Smooth muscle cell (in vitro differentiated cells): Measurements from ENCODE around the gene CTXN1. TPM values are rescaled to one million over a fixed set of nuclear protein-coding genes. Genes with fewer than 3 reads are reported as not detected.

Experiments
- DNase-seq: peaks from one replicate; lab custom pipeline; 2025; ENCODE audit not compliant: unreplicated experiment; lab: John Stamatoyannopoulos, UW
- H2AFZ ChIP-seq: fragments of 200-600 bp; sonication (generic); 2 replicates; pipeline ENCODE4 v1.6.0; 2016; ENCODE audit warnings: antibody characterized with exemption, low read depth, mild to moderate bottlenecking
- H3F3A ChIP-seq: fragments of 200-600 bp; sonication (generic); 2 replicates; pipeline ENCODE4 v1.6.0; 2017; ENCODE audit warnings: antibody characterized with exemption, low read depth
- H3K27ac ChIP-seq: fragments of 200-600 bp; sonication (generic); 2 replicates; pipeline ENCODE4 v1.5.1; 2016; ENCODE audit warnings: low read depth, mild to moderate bottlenecking
- H3K27me3 ChIP-seq: fragments of 200-600 bp; sonication (generic); 2 replicates; pipeline ENCODE4 v1.6.1; 2016; ENCODE audit warnings: low read depth, mild to moderate bottlenecking
- H3K36me3 ChIP-seq: fragments of 200-600 bp; sonication (generic); 2 replicates; pipeline ENCODE4 v1.5.1; 2016; ENCODE audit warnings: low read depth
- H3K4me1 ChIP-seq: fragments of 200-600 bp; sonication (generic); 2 replicates; pipeline ENCODE4 v1.5.1; 2016; ENCODE audit warnings: low read depth
- H3K4me2 ChIP-seq: fragments of 200-600 bp; sonication (generic); 2 replicates; pipeline ENCODE4 v1.6.0; 2016; ENCODE audit warnings: mild to moderate bottlenecking
- H3K4me3 ChIP-seq: fragments of 200-600 bp; sonication (generic); 2 replicates; pipeline ENCODE4 v1.5.1; 2016; ENCODE audit warnings: mild to moderate bottlenecking
- H3K79me2 ChIP-seq: fragments of 200-600 bp; sonication (generic); 2 replicates; pipeline ENCODE4 v1.6.0; 2016; ENCODE audit warnings: low read depth, mild to moderate bottlenecking
- H3K9ac ChIP-seq: fragments of 200-600 bp; sonication (generic); 2 replicates; pipeline ENCODE4 v1.6.0; 2016; ENCODE audit warnings: low read depth
- H3K9me3 ChIP-seq: fragments of 200-600 bp; sonication (generic); replicated peaks from 2 replicates; pipeline ENCODE4 v1.5.1; 2016; ENCODE audit warnings: low read depth
- H4K20me1 ChIP-seq: fragments of 200-600 bp; sonication (generic); 2 replicates; pipeline ENCODE4 v1.6.0; 2016; ENCODE audit warnings: low read depth
- CTCF ChIP-seq: fragments of 200-600 bp; sonication (generic); IDR thresholded peaks from 2 replicates; pipeline ENCODE4 v1.5.1; 2017; ENCODE audit warnings: borderline replicate concordance, mild to moderate bottlenecking, antibody characterized with exemption; ENCODE audit not compliant: insufficient read depth, poor library complexity, severe bottlenecking
- WGBS: methylation state at CpG from one replicate; pipeline ENCODE4 v1.1.7; 2016; ENCODE audit warnings: low lambda C conversion rate; 5-methylcytosine and 5-hydroxymethylcytosine counted together
- polyA plus RNA-seq: library from polyadenylated mRNA; unstranded; fragments of >200 nt; fragmentation: Nextera tagmentation; extraction: Ambion mirVana; gene quantifications from 2 replicates; pipeline ENCODE4 v1.2.1, GENCODE V29; 2016
- total RNA-seq: library from RNA; depleted of rRNA; stranded (reverse); fragments of >200 nt; gene quantifications from 2 replicates; pipeline ENCODE4 v1.2.3, GENCODE V29; 2014

The CTXN1 gene
- total and polyA plus RNA-seq, 2 experiments from 2014 or later, result 4.8 to 25.4 TPM

- peak overlapping the region; percentile 93 for H3K9ac ChIP-seq
- peak overlapping the region; percentile 68 for H3K4me3 ChIP-seq
- H3K36me3 ChIP-seq, result no peaks in the 10 kb centered on the region
- H3K27ac ChIP-seq, result peak overlapping the region; percentile 71
- no peaks in the 10 kb centered on the region for H4K20me1 ChIP-seq
- no peaks in the 10 kb centered on the region for H3F3A ChIP-seq
- DNase-seq, result no peak
- peak overlapping the region; percentile 92 for H3K4me2 ChIP-seq
- 71% methylated on average over 8 of the region's 8 CpGs for WGBS
- no peaks in the 10 kb centered on the region for H3K79me2 ChIP-seq
- peak overlapping the region; percentile 86 for H2AFZ ChIP-seq
- no peak for TF ChIP-seq CTCF
- no peaks in the 10 kb centered on the region for H3K9me3 ChIP-seq
- H3K4me1 ChIP-seq, result no peaks in the 10 kb centered on the region
- no peaks in the 10 kb centered on the region for H3K27me3 ChIP-seq
Observed at GRCh38 chr19:7888826-7889217, 37.1 kb downstream of the CTXN1 start.

DNA sequence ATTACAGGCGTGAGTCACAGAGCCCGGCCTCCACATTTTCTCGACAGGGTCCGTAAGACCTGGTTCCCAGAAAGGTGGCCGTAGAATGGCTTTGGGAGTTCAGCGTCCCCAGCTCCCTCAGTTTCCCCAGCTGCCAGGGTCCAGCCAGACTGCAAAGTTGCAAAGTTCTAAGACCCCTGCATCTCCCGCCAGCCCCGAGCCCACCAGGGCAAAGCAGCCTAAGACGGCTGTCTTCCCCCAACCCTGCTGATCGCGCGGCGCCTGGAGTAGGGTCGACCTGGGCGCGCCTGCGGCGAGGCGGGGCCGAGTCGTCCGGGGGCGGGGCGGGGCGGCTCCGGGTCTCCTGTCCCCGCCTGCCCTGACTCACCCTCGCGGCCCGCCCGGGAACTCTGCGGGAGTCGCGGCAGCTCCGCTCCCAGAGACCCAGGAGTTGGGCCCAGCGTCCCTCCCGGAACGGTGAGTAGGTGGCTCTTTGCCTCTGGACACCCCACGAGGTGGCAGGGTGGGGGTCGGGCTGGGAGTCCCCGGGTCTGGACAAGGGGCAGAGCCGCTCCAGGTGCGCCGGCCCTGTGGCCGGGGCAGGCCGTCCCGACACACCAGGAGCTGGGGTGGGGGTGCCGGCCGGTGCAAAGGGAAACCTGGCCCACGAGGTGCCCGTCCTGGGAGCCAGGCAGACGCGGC, 37.6 kb downstream of the CTXN1 start, which contains the start of gene LRRC8E:
TSS of gene LRRC8E (plus strand) at position 366 of the 681 bp plus-strand sequence. CDS start 7,094 bp downstream, outside the sequence.
- Histone ChIP-seq H3K9me3 (no peaks in the 10 kb centered on the region), H3K4me3 (peak within 1 kb of the TSS; percentile 68), H4K20me1 (no peaks in the 10 kb centered on the region), H3K27ac (peak within 1 kb of the TSS; percentile 71), H3K4me1 (no peaks in the 10 kb centered on the region), H3F3A (no peaks in the 10 kb centered on the region), H3K36me3 (no peaks in the 10 kb centered on the region), H3K9ac (peak within 1 kb of the TSS; percentile 93), H3K79me2 (no peaks in the 10 kb centered on the region), H2AFZ (peak within 1 kb of the TSS; percentile 86), H3K4me2 (peak within 1 kb of the TSS; percentile 92), H3K27me3 (no peaks in the 10 kb centered on the region)
- WGBS, result 9% methylated on average over 36 of the region's 53 CpGs
- DNase-seq, result peak; percentile 42
- no peak for TF ChIP-seq CTCF

- Histone ChIP-seq H3F3A (no peaks in the 10 kb centered on the region), H4K20me1 (no peaks in the 10 kb centered on the region), H3K36me3 (no peaks in the 10 kb centered on the region), H3K9me3 (no peaks in the 10 kb centered on the region), H3K4me1 (no peaks in the 10 kb centered on the region), H3K9ac (no peak overlapping the region), H3K27me3 (no peaks in the 10 kb centered on the region), H3K27ac (no peak overlapping the region), H3K4me2 (peak overlapping the region; percentile 92), H3K79me2 (no peaks in the 10 kb centered on the region), H3K4me3 (peak overlapping the region; percentile 68), H2AFZ (no peak overlapping the region)
- DNase-seq, result no peak
- 86% methylated on average over 16 of the region's 16 CpGs for WGBS
- no peak for TF ChIP-seq CTCF
Observed at GRCh38 chr19:7887408-7888144, 38.4 kb downstream of the CTXN1 start.
